ENCODE results near the gene RBM19.

The RBM19 gene

DNA sequence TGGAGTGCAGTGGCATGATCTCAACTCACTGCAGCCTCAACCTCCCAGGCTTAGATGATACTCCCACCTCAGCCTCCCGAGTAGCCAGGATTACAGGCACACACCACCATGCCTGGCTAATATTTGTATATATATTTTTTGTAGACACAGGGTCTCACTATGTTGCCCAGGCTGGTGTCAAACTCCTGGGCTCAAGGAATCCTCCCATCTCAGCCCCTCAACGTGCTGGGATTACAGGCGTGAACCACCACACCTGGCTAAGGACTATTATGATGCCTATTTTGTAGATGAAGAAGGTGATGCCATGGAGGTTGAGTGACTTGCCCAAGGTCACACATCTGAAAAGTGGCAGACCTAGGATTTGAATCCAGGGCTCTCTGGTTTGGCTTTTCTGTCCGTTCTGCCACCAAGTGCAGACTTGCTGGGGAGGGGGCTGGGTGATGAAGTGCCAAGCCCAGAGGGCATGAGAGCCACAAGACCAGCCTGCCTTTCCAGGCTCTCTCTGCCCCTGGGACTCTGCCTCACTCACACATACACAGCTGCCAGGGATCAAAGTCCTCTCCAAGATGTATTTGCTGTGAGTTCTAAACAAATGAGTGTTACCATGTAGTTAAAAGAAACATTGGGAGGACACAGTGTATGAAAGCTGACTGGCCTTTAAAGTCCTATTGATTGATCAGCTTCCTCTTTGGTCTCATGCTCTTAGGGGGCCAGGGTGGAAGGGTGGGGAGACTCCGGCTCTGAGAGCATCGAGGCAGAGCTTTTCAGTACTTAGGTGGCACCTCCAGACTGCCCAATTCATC, 21.3 kb upstream of the RBM19 start:
- Histone ChIP-seq H3K27ac (ENCODE audit: low read depth, low read length) (no peak overlapping the region), H3K4me1 (ENCODE audit: control insufficient read depth, insufficient read depth, low read length) (peaks cover 7% of the 10 kb centered on the region; the same call in 1 of the 2 replicates), H3K9me3 (ENCODE audit: control insufficient read depth, insufficient read depth, low read depth, low read length) (no peaks in the 10 kb centered on the region), H3K4me3 (ENCODE audit: low read depth, low read length) (no peak overlapping the region), H3K9ac (ENCODE audit: low read length) (no peak overlapping the region), H3K36me3 (ENCODE audit: control insufficient read depth, insufficient read depth, low read length) (no peaks in the 10 kb centered on the region), H3K27me3 (ENCODE audit: control insufficient read depth, insufficient read depth, low read length) (peaks cover 38% of the 10 kb centered on the region)

DNA sequence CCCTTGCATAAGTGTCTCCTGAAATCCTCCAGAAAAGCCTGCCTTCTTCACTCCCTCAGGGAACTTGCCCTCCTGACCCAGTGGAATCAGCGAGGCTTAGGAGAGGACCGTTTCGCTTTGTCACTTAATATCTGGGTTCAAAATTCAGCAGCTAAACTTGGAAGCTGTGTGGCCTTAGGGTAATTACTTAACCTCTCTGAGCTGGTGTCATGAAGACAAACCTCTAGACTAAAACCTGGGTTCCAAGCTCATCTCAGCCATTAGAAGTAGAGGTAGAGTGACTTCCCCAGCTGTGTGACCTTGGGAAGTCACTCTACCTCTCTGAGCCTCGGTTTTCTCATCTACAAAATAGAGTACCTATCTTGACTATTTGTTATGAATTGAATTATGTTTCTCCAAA, 18.3 kb upstream of the RBM19 start:
- Histone ChIP-seq H3K36me3 (ENCODE audit: control insufficient read depth, insufficient read depth, low read length) (no peaks in the 10 kb centered on the region), H3K27ac (ENCODE audit: low read depth, low read length) (no peak overlapping the region), H3K9ac (ENCODE audit: low read length) (no peak overlapping the region), H3K4me3 (ENCODE audit: low read depth, low read length) (no peak overlapping the region), H3K4me1 (ENCODE audit: control insufficient read depth, insufficient read depth, low read length) (no peaks in the 10 kb centered on the region), H3K9me3 (ENCODE audit: control insufficient read depth, insufficient read depth, low read depth, low read length) (no peaks in the 10 kb centered on the region), H3K27me3 (ENCODE audit: control insufficient read depth, insufficient read depth, low read length) (peaks cover 41% of the 10 kb centered on the region)

DNA sequence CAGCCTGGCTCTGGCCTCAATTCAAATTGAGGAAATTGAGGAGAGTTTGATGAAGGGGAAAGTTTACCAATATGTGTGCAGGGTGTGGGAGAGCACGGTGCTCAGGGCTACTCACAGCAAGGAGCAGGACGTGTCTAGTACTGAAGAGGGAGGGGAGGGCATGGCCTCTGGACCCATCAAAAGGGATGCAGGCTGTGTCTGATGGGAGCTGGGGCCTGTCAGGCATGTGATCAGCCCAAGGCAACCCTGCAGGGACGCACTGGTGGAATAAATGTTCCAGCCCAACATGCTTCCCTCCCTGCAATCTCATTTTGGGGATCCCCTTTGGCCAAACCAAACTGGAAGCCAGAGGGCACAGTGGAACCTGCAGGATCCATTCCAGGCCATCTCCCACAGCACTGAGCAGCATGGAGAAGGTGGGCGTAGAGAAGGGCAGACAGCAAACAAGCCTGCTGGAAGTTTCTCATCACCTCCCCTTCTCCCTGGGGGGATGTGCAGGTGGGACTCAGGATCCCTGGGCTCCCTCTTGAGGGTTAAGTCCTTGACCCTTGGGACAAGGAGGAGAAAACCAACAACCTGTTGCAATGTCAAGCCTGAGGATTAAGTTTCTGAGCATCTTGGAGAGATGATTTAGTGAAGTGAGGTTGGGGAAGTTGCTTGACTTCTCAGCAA, 17.8 kb upstream of the RBM19 start:
- no peaks in the 10 kb centered on the region for H3K9me3 ChIP-seq (ENCODE audit: control insufficient read depth, insufficient read depth, low read depth, low read length)
- no peaks in the 10 kb centered on the region for H3K36me3 ChIP-seq (ENCODE audit: control insufficient read depth, insufficient read depth, low read length)
- no peaks in the 10 kb centered on the region for H3K4me1 ChIP-seq (ENCODE audit: control insufficient read depth, insufficient read depth, low read length)

GRCh38 chr12:113983265-113983664, 17.1 kb upstream of the RBM19 start:
- Histone ChIP-seq H3K4me3 (ENCODE audit: low read depth, low read length) (no peak overlapping the region), H3K4me1 (ENCODE audit: control insufficient read depth, insufficient read depth, low read length) (no peaks in the 10 kb centered on the region), H3K9ac (ENCODE audit: low read length) (no peak overlapping the region), H3K9me3 (ENCODE audit: control insufficient read depth, insufficient read depth, low read depth, low read length) (no peaks in the 10 kb centered on the region), H3K27ac (ENCODE audit: low read depth, low read length) (no peak overlapping the region), H3K36me3 (ENCODE audit: control insufficient read depth, insufficient read depth, low read length) (no peaks in the 10 kb centered on the region), H3K27me3 (ENCODE audit: control insufficient read depth, insufficient read depth, low read length) (peaks cover 43% of the 10 kb centered on the region)

More for the DNA sequence above, 17.8 kb upstream of the RBM19 start:
- H3K27ac ChIP-seq (ENCODE audit: low read depth, low read length): no peak overlapping the region
- H3K27me3 ChIP-seq (ENCODE audit: control insufficient read depth, insufficient read depth, low read length): peaks cover 42% of the 10 kb centered on the region
- no peak overlapping the region for H3K9ac ChIP-seq (ENCODE audit: low read length)
- no peak overlapping the region for H3K4me3 ChIP-seq (ENCODE audit: low read depth, low read length)

DNA sequence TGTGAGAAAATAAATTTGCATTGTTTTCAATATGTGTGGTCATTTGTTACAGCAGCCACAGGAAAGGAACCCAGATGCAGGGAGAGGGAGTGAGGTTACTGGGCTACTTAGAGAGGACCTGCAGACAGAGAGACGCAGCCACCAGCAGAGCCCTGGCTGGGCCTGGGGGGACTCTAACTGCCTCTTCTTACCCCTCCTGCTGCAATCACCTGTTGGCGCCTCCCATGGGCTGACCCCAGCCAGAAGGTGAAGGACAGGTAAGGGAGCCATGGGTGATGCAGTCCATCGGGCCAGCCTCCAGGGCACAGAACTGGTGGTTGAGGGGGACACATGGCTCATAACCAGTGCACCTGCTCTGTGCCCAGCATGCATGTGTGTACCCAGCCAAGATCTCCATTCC, 15.8 kb upstream of the RBM19 start:
- Histone ChIP-seq H3K9me3 (ENCODE audit: control insufficient read depth, insufficient read depth, low read depth, low read length) (no peaks in the 10 kb centered on the region), H3K36me3 (ENCODE audit: control insufficient read depth, insufficient read depth, low read length) (no peaks in the 10 kb centered on the region), H3K9ac (ENCODE audit: low read length) (no peak overlapping the region), H3K27ac (ENCODE audit: low read depth, low read length) (no peak overlapping the region), H3K4me1 (ENCODE audit: control insufficient read depth, insufficient read depth, low read length) (no peaks in the 10 kb centered on the region), H3K4me3 (ENCODE audit: low read depth, low read length) (no peak overlapping the region), H3K27me3 (ENCODE audit: control insufficient read depth, insufficient read depth, low read length) (peaks cover 42% of the 10 kb centered on the region)

GRCh38 chr12:113980537-113981337, 14.6 kb upstream of the RBM19 start:
- Histone ChIP-seq H3K27ac (ENCODE audit: low read depth, low read length) (no peak overlapping the region), H3K9me3 (ENCODE audit: control insufficient read depth, insufficient read depth, low read depth, low read length) (no peaks in the 10 kb centered on the region), H3K9ac (ENCODE audit: low read length) (no peak overlapping the region), H3K4me3 (ENCODE audit: low read depth, low read length) (no peak overlapping the region), H3K27me3 (ENCODE audit: control insufficient read depth, insufficient read depth, low read length) (peaks cover 46% of the 10 kb centered on the region), H3K4me1 (ENCODE audit: control insufficient read depth, insufficient read depth, low read length) (no peaks in the 10 kb centered on the region), H3K36me3 (ENCODE audit: control insufficient read depth, insufficient read depth, low read length) (no peaks in the 10 kb centered on the region)

GRCh38 chr12:113980054-113980453, 13.9 kb upstream of the RBM19 start:
- H3K9me3 ChIP-seq (ENCODE audit: control insufficient read depth, insufficient read depth, low read depth, low read length): no peaks in the 10 kb centered on the region
- H3K36me3 ChIP-seq (ENCODE audit: control insufficient read depth, insufficient read depth, low read length): no peaks in the 10 kb centered on the region
- no peak overlapping the region for H3K27ac ChIP-seq (ENCODE audit: low read depth, low read length)
- H3K27me3 ChIP-seq (ENCODE audit: control insufficient read depth, insufficient read depth, low read length): peaks cover 51% of the 10 kb centered on the region
- H3K4me3 ChIP-seq (ENCODE audit: low read depth, low read length): no peak overlapping the region
- H3K9ac ChIP-seq (ENCODE audit: low read length): no peak overlapping the region
- no peaks in the 10 kb centered on the region for H3K4me1 ChIP-seq (ENCODE audit: control insufficient read depth, insufficient read depth, low read length)

- H3K4me1 ChIP-seq (ENCODE audit: control insufficient read depth, insufficient read depth, low read length): no peaks in the 10 kb centered on the region
- no peak overlapping the region for H3K27ac ChIP-seq (ENCODE audit: low read depth, low read length)
- H3K9ac ChIP-seq (ENCODE audit: low read length): no peak overlapping the region
- no peaks in the 10 kb centered on the region for H3K36me3 ChIP-seq (ENCODE audit: control insufficient read depth, insufficient read depth, low read length)
- no peaks in the 10 kb centered on the region for H3K9me3 ChIP-seq (ENCODE audit: control insufficient read depth, insufficient read depth, low read depth, low read length)
- no peak overlapping the region for H3K4me3 ChIP-seq (ENCODE audit: low read depth, low read length)
- H3K27me3 ChIP-seq (ENCODE audit: control insufficient read depth, insufficient read depth, low read length): peaks cover 57% of the 10 kb centered on the region
These were observed 12.0 kb upstream of the RBM19 start for GRCh38 chr12:113978080-113978479.

- Histone ChIP-seq H3K9me3 (ENCODE audit: control insufficient read depth, insufficient read depth, low read depth, low read length) (no peaks in the 10 kb centered on the region), H3K27me3 (ENCODE audit: control insufficient read depth, insufficient read depth, low read length) (peaks cover 52% of the 10 kb centered on the region), H3K9ac (ENCODE audit: low read length) (no peak overlapping the region), H3K27ac (ENCODE audit: low read depth, low read length) (no peak overlapping the region), H3K4me3 (ENCODE audit: low read depth, low read length) (no peak overlapping the region), H3K4me1 (ENCODE audit: control insufficient read depth, insufficient read depth, low read length) (no peaks in the 10 kb centered on the region), H3K36me3 (ENCODE audit: control insufficient read depth, insufficient read depth, low read length) (no peaks in the 10 kb centered on the region)
These were observed 7.9 kb upstream of the RBM19 start for GRCh38 chr12:113974006-113974405.

GRCh38 chr12:113973109-113973904, 7.2 kb upstream of the RBM19 start:
- H3K27me3 ChIP-seq (ENCODE audit: control insufficient read depth, insufficient read depth, low read length): peaks cover 52% of the 10 kb centered on the region
- H3K4me1 ChIP-seq (ENCODE audit: control insufficient read depth, insufficient read depth, low read length): no peaks in the 10 kb centered on the region

More at GRCh38 chr12:113973109-113973904, 7.2 kb upstream of the RBM19 start:
- Histone ChIP-seq H3K9me3 (ENCODE audit: control insufficient read depth, insufficient read depth, low read depth, low read length) (no peaks in the 10 kb centered on the region), H3K4me3 (ENCODE audit: low read depth, low read length) (no peak overlapping the region), H3K9ac (ENCODE audit: low read length) (no peak overlapping the region), H3K36me3 (ENCODE audit: control insufficient read depth, insufficient read depth, low read length) (no peaks in the 10 kb centered on the region), H3K27ac (ENCODE audit: low read depth, low read length) (no peak overlapping the region)
